Fibroblast of lung (primary cell): ENCODE data around the gene SPACA5.

Experiments
- EZH2 ChIP-seq: IDR thresholded peaks from 2 replicates; pipeline ENCODE4 v1.5.1; 2012; ENCODE audit warnings: low read length, control low read depth, mild to moderate bottlenecking; ENCODE audit errors: missing control alignments
- TF ChIP-seq, protein P1 (sequence below), 2 donors: IDR thresholded peaks in 1 of 2; conservative IDR thresholded peaks in 1 of 2; 1 replicate in 1 of 2; 2 replicates in 1 of 2; pipeline ENCODE4 v1.5.1; 2011 to 2012; ENCODE audit warnings: low read length in 2 of 2, control low read depth in 1 of 2, inconsistent platforms in 1 of 2, low read depth in 1 of 2, mild to moderate bottlenecking in 1 of 2

DNA sequence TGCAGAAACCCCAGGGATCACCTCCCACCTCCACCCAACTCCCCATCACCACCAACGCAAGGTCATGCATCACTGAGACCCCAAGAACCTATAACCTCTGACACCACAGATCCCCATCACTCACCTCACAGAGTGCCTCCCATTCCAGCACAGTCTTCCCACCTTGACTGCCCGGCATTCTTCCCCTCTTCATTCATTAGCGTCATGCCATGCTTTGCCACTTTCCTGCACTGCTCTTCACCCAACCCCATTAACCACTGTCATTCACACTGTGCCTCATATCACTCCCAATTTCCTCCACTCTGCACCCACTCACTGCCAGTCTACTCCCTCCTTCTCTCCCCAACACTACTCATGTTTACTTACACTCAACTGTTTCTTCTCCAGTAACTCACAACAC is 33.6 kb upstream of the SPACA5 start:
- TF ChIP-seq, protein P1, sequence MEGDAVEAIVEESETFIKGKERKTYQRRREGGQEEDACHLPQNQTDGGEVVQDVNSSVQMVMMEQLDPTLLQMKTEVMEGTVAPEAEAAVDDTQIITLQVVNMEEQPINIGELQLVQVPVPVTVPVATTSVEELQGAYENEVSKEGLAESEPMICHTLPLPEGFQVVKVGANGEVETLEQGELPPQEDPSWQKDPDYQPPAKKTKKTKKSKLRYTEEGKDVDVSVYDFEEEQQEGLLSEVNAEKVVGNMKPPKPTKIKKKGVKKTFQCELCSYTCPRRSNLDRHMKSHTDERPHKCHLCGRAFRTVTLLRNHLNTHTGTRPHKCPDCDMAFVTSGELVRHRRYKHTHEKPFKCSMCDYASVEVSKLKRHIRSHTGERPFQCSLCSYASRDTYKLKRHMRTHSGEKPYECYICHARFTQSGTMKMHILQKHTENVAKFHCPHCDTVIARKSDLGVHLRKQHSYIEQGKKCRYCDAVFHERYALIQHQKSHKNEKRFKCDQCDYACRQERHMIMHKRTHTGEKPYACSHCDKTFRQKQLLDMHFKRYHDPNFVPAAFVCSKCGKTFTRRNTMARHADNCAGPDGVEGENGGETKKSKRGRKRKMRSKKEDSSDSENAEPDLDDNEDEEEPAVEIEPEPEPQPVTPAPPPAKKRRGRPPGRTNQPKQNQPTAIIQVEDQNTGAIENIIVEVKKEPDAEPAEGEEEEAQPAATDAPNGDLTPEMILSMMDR (conservative IDR thresholded peaks at IDR 0.05 in 1 of 2, IDR thresholded peaks at IDR 0.05 in 1 of 2; ENCODE audit: low read depth in 1 of 2, low read length in 2 of 2) = no peak
- TF ChIP-seq EZH2 = no peak
